NCI-H2196 treated with DMSO at 0.1 percent for 48 hours (cell line): ENCODE results near the gene PFKFB2.
A peak's percentile ranks its signal among the peaks of the same experiment; 100 is the strongest.
"Not testable (repeated sequence)": the region's sequence is repeated elsewhere in the genome, so short reads cannot be mapped to it uniquely, and the experiment has no call there.

Source experiments
- DNase-seq: peaks from one replicate; lab custom pipeline; 2025; ENCODE audit not compliant: unreplicated experiment; lab: John Stamatoyannopoulos, UW

PFKFB2 gene

DNA sequence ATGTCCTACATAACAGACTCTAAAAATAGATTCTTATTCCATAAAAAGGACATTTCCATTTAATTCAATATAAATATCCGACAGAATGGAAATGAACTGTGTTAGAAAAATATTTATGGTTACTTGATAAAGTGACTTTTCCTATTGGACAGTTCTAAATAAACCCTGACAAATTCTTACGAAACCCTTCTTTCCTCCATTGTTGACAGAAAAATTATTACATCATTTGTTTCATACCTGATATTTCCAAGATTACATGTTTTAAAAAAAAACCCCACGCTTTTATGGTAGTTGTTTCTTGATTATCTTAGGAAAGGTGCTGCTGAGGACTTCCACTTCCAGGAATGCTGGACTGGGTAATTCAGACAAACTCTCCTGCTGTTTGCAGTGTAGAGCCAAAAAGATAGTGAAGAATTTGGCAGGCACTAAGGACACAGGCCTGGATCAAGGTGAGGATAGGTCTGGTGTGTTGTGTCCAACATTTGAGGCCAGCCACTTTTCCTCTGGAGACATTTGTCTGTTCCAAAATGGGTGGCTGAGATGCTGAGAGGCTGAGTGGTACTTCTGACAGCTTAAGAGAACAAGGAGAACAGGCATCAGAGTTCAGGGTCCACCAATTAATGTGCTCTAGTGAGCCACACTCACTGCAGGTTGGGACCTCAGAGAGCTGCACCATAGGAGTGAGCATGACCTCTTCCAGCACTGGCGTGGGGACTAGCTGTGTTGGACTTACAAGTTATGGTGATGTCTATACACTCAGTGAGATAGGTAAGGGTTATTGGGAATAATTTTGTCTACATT, 13.5 kb upstream of the PFKFB2 start:
- DNase-seq = no peak

DNA sequence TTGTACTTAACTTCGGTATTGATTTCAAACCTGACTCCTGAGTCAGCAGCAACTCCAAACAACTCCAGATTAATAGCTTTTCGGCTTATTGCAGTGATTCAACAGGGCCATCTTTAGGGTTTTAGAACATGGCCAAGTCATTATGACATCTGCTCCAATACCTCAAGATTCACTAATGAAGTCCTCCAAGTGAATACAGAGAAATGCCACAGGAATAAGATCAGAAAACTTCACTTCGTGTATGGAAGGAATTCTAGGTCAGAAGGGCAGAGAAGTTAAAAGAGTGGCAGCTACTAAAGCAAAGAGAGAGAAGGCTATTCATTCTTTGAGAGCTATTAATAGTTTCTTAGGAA, 12.9 kb upstream of the PFKFB2 start:
- DNase-seq = no peak

DNA sequence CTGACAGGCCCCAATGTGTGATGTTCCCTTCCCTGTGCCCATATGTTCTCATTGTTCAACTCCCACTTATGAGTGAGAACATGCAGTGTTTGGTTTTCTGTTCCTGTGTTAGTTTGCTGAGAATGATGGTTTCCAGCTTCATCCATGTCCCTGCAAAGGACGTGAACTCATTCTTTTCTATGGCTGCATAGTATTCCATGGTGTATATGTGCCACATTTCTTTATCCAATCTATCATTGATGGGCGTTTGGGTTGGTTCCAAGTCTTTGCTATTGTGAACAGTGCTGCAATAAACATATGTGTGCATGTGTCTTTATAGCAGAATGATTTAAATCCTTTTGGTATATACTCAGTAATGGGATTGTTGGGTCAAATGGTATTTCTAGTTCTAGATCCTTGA, 11.7 kb upstream of the PFKFB2 start:
- not testable (repeated sequence) for DNase-seq

DNA sequence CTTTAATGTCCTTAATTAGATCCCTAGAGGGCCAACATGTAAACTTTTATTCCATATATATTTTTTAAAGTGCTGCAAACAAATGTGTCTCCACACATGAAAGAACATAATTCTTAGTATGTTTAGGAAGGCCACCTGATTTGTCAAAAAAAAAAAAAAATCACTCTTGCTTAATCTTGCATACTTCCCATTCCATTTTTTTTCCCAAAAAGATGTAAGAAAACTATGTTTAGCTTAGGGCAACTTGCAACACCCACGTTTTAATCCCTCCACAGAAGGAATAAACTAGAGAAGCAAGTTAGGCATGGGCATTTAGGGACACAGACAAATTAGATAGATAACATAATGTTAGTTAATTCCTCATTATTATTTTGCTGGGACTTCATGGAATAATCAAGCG, 7.6 kb upstream of the PFKFB2 start:
- DNase-seq = no peak

DNA sequence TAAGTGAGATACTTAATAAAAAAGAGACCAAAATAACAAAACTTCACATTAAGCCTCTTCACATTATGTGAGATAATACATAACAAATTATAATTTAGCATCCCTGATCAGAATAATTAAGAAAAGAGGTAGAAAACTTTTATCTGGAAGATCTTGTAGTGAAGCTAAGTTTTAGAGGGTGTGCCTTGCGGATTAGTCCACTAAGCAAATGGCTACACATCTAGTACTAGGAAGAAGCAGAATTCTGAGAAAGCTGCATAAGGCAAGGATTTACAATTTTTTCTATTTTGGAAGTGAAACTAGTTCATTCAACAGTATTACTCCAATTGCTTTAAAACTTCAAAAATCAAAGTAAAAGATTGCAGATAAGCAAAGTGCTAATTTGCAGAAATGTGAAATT, 5.6 kb upstream of the PFKFB2 start:
- DNase-seq = no peak

DNA sequence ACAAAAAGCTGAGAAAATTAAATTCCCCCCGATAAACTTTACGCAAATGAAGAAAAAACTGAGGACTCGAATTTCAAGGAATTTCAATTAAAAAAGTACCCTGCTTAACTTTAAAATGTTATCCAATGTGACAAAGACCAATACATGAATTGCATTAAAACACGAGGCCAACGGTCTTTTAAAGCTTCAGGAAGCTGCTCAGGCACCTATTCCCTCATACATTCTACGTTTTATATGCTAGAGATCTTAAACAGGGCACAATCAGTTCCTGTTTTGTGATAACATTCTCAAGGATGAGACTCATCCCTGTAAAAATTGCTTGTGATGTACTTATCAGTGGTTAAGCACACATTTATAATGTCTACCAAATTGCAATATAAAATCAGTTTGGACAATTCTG, 5.0 kb upstream of the PFKFB2 start:
- no peak for DNase-seq

DNA sequence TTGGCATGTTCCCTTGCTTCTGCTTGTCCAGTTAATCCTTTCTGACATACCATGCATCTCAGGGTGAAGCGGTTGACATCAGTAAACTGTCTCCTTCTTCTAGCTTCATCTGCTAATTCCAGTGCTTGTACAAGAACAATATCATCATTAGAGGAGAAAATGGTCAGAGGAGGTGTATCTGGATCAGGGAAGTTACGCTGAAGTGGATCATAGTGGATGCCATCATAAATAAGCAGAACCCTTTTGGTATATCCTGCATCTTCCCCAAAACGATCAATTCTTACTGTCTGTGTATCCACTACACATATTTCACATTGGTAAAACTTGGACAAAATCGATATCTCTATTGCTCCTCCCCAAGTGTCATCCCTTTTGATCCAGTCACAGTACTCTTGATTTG, 4.0 kb upstream of the PFKFB2 start:
- DNase-seq = no peak

DNA sequence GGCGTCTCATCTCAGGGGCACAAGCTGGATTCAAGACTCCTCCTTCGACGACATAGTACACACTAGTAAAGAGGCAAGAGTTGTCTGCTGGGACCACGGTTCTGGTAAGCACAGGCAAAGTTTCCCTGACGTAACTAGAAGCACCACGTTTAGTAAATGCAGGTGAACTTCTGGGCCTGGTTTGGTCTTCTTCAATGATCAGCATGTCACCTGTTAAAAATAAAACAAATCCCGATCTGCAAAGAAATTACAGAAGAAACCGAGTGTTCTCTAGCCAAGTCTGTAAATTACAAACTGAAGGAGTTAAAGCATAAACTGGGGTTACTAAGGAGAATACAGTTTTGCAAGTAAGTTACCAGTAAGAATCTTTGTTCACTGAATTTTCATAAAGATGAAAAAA, 3.6 kb upstream of the PFKFB2 start:
- no peak for DNase-seq

DNA sequence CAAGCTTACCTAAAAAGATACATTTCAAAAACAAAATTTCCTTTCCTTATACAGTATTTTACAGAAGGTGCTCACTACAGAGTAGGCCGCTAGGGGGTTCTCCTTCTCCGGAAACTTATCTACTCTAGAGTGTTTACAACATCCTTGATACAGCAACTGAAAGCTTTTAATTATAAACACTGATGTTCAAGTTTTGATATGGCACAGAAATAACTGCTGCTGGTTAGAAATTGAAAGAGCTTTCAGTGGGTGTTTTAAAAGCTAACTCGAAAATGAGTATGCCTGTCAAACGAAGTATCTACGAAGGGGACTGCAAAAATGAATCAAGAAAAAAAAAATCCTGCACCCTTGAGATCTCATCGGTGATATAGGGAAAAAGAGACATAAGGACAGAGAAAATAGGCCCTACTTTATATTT, 3.1 kb upstream of the PFKFB2 start:
- DNase-seq = no peak

DNA sequence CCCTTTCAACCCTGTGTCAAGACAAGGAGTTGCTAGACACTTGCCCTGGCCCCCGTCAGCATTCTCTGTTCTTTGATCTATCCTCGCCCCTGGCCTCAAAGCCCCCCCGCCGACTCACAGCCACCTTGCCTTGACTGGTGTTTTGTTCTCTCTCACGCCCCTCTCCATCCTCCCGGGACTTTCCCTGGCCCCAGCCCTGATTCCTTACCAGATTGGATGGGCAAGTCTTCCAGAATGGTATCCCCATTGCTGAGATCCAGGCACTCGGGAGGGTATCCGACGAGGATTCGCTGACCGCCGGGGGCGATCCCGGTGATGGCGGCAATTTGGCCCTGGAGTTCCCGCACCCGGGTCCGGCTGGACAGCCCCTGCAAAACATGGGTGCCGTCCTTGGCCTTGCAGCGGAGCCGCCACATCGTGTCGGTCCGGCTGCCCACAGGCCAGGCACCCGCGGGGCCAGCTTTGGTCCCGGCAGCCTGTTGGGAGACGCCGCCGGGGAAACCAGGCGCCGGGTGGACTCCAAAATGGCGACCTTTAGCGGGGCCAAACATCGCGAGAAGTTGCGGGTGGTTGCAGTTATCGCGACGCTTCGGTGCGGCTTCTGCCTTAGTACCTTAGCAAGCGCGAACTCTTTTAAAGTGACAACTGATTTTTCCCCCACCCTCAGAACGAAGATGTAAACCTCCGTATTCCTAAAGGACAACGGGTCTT, 2.4 kb upstream of the PFKFB2 start:
- DNase-seq = peak; percentile 59

DNA sequence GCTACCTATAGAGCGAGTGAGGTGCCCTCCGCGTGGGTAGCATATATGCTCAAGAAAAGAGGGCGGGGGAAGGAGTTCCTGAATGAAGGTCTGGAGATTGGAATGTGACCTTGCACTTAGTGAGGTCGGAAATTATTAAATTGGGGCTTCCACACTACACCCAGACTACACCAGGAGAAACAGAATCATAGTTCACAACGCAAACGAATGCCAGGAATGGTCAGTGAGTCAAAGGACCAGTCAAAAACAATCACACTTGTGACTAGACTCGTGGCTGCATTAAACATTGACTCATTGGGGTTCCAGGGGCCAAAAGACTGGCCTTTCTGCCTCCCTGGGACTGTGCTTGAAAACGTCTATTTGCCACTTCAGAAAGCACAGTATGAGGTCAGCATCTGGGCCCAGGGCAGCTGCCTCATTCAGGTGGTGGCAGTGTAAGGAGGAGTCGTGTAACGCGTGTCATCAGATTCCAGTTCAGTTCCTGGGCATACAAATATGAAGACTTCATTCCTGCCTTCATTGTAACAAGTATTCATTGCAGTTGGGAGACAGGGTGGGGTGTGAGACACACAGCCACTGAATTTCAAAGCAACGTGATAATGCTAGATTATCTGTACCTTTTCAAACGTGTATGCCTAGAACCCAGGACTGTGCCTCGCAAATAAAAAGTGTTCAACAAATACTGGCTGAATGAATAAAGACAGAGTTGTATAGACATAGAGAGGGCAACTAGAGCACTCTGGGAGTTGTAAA, 1.7 kb upstream of the PFKFB2 start, which contains the start of gene YOD1:
TSS of gene YOD1 (minus strand) at position 18 of the 753 bp plus-strand sequence. CDS start 178 bp downstream, outside the sequence.
- DNase-seq = peak; percentile 32

DNA sequence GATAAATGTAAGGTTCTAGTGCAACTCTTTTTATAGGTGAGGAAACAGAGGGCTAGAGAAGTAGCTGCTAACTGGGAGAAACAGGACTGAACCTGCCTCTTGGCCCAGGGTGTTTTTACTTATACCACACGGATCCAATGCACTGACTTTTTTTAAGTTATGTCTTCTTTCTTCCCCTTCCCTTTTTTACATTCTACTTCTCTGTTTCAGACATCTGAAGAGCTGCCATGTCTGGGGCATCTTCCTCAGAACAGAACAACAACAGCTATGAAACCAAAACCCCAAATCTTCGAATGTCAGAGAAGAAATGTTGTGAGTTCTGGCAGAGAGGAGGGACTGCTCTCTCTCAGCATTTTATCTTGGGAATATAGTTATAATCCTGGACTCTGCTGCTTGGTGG, 1.4 kb downstream of the PFKFB2 start:
- no peak for DNase-seq

DNA sequence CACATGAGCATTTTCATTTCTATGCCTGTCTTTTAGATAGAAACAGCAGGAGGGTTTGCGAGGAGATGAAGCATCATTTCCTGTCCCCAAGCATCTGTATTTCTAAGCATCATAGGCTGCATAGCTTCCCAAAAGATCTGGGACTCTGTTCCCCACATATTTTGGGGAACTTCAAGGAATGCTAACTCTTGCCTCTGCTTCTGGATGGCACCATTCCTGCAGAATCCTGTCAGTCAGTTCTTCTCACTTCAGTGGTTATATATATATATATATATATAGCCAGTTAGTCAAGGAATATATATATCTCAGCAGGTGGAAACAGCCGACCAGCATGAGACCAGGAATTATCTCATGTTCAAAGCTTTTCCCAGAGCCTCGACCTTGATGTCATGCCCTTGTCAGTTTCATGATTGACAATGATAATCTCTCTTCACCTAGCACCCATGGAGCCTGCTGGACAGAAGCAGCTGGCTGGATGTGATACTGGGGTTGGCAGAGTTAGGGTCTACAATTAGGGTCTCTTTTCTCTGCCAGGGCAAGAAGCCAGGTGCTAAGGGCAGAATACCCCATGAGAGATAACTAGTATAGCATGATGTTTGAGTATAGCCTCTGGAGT, 2.4 kb downstream of the PFKFB2 start:
- DNase-seq = no peak

DNA sequence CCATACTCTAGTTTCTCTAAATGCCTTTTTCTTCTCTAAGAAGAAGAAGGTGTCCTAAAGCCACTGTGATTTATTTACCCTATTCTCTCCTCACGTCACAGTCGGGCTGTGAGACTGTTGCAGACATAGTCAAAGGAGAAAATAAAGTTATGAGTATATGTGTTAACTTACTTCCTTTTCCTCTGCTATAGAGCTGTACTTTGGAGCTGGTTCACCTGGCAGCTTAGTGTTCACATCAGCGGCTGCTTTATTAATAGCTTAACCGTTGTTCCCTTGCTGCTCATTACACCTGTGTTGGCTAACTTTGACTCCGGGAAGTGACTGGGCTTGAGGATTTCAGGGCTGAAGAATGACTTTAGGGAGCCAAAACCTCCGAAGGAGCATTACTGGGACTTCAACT, 3.6 kb downstream of the PFKFB2 start:
- DNase-seq = no peak

DNA sequence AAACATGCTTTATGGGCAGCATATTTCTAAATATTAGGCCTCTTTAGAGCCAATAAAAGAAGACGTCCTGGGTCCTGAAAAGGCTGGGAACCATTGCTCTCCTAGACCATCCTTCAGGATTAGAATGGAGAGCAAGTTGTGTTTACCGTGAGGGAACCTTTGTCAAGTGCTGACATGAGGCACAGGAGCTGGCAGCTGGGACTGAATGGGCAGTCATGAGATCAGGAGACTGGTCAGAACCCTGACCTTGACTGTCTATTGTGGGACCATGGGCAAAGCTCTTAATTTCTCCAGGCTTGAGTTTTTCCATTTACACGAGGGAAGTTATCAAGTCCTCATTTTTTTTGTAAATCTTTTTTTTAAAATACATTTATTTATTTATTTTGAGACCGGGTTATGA, 5.2 kb downstream of the PFKFB2 start:
- no peak for DNase-seq

DNA sequence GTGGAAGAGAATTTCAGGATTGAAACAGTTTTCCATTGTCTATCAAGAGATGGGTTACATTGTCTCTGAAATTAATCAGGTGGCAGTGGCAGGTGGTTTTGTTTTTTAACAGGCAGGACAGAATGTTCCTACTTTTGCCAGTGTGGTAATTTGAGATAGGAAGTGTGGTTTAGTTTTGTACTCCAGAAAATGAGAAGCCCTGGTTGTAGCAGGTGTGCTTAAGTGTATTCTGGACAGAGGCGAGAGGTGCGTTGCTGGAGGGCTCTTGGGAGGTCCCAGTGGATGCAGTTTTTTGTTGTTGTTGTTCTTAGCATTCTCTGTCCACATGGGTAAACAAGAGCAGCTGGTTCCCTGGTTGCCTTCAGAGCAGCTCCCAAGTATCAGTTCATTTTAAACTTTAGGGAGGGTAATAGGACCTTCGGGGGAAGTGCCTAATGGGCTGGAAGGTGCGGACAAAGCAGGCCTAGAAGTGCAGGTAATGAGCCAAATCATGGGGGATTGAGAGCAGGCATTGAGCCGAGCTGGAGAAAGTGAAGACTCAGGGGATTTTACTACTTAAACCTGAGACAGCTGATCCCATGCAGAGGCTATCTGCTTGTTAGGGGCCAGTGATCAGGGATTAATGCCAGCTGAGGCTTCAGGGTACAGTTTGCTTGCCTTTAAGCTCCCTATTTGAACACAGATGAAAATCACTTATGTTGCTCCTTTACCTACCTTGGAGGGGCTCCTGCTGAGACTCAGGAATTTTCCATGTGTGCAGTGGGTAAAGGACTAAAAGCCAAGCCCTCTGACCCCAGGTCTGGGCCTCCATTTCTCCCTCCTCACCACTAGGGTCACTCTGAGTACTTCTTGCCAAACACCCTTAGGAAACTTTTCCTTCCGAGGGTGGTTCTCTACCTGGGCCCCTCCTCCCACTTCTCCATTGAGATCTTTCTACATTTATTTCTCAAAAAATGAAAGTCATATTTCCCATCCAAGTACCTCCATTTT, 6.1 kb downstream of the PFKFB2 start:
- peak; percentile 68 for DNase-seq

DNA sequence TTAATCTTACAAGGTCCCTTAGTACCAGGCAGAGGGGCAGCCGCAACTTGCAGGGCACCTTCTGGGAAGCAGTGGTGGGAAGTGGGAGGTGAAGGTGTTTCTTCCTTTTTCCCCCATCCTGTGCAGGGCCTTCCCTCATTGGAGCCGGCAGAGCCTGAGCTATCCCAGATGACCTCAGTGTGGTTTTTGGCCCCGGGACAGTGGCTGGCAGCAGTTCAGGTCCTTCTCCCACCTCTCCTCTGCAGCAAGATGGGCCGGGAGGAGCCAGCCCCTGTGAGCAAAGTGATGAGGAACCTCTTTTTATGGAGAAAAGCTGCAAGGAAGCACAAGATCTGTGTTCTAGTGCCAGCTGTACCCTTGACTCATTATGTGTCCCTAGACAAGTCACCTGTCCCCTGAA, 6.8 kb downstream of the PFKFB2 start:
- no peak for DNase-seq

DNA sequence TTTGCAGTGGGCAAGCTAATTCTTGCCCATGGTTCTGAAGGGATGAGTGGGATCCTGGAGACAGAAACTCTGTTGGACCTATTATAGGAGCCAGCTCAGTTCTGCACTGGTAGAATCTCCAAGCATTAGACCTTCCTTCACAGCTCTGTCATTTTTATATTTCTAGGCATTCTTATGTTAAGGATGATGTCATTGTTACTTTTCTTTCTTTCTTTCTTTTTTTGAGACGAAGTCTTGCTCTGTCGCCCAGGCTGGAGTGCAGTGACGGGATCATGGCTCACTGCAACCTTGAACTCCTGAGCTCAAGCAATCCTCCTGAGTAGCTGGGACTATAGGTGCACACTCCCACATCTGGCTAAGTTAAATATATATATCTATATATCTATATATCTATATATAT, 7.5 kb downstream of the PFKFB2 start:
- no peak for DNase-seq

DNA sequence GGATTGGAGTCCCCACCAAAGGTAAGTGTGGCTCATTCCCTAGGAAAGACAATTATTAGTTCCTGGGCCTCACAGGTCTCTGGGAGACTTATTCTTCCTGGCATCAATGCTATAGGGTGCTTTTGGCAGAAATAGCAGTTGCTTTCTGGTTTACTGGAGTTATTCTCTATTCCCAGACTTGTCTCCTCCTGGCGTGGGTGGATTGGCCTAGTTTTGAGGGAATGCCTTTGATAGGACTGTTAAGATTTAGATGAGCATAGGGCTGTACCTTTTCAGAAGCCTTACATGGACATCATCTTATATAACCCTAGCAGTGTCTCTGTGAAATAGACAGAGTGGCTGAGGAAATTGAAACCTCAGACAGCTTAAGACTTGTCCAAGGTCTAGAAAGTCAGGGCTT, 9.0 kb downstream of the PFKFB2 start:
- no peak for DNase-seq

DNA sequence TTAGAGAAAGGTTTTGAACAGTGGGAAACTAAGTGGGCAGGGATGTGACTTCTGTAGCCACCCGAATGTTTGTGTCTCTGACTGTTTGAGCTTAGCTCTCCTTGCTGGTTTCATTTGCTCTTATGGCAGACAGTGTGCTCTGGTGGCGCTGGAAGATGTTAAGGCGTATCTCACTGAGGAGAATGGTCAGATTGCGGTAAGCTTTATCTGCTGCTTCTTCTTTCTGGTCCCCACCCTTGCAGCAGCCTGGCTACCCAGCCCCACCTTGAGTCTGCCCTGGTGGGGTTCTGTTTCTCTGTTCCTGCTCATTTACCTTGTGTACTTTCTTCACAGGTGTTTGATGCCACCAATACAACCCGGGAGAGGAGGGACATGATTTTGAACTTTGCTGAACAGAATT, 9.9 kb downstream of the PFKFB2 start:
- DNase-seq = no peak
